OCI-LY7 (cell line): ENCODE measurements around the gene BLOC1S4.

Experiments
- EZH2phosphoT487 ChIP-seq: fragments of 200-600 bp; sonication (generic); IDR thresholded peaks from 2 replicates; pipeline ENCODE4 v1.6.1; 2018; ENCODE audit warnings: low read depth, borderline replicate concordance, mild to moderate bottlenecking, mixed run types, antibody characterized with exemption, low read length, moderate library complexity, mixed read lengths
- TF ChIP-seq, protein P1 (sequence below): fragments of 200-600 bp; sonication (generic); conservative IDR thresholded peaks from 2 replicates; pipeline ENCODE4 v1.5.1; 2014; ENCODE audit warnings: mild to moderate bottlenecking, antibody characterized with exemption, low read length, moderate library complexity, mixed read lengths

DNA sequence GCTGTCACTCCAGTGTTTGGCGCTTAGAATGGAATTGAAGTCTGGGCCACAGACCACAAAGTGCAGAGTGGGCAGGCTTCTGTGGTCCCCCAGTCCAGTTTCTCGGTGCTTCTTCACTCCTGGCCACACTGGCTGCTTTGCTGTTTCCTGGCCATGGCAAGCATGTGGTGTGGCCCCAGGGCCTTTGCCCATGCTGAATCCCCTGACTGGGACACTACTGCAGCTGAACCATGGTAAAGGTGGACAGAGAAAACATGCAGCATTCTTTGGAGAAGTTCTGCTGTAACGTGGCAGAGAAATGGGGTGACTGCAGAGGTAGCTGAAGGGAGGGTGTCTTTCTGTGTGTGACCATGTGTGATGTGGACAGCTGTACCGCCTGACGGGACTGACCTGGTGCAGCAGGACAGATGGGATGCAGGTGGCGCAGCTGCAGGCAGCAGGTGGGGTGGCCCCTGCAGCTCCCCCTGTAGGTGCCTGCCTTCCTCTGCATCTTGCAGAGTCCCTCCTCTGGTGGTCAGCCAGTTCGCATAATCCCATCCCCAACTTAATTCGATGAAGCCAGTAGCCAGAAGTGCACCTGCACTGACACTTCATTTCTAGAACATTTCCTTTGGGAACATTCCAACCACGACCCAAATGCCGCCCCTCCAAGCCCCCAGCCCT is 35.5 kb upstream of the BLOC1S4 start:
- TF ChIP-seq, protein P1, sequence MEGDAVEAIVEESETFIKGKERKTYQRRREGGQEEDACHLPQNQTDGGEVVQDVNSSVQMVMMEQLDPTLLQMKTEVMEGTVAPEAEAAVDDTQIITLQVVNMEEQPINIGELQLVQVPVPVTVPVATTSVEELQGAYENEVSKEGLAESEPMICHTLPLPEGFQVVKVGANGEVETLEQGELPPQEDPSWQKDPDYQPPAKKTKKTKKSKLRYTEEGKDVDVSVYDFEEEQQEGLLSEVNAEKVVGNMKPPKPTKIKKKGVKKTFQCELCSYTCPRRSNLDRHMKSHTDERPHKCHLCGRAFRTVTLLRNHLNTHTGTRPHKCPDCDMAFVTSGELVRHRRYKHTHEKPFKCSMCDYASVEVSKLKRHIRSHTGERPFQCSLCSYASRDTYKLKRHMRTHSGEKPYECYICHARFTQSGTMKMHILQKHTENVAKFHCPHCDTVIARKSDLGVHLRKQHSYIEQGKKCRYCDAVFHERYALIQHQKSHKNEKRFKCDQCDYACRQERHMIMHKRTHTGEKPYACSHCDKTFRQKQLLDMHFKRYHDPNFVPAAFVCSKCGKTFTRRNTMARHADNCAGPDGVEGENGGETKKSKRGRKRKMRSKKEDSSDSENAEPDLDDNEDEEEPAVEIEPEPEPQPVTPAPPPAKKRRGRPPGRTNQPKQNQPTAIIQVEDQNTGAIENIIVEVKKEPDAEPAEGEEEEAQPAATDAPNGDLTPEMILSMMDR = no peak
- TF ChIP-seq EZH2phosphoT487 = no peak
